Left ventricle myocardium inferior (tissue), 1 donor: Measurements from ENCODE around the gene WIZ. TPM values are rescaled to one million over a fixed set of nuclear protein-coding genes. Genes with fewer than 3 reads are reported as not detected.

ENCODE experiments used
- DNase-seq: peaks from one replicate; pipeline ENCODE4 v3.0.0-alpha.2; 2020
- H3K27ac ChIP-seq: fragments of 200-600 bp; replicated peaks from 2 replicates; pipeline ENCODE4 v1.8.0; 2021
- H3K27me3 ChIP-seq: fragments of 200-600 bp; 2 replicates; pipeline ENCODE4 v1.8.0; 2021; ENCODE audit warnings: low read depth
- H3K36me3 ChIP-seq: fragments of 200-600 bp; 2 replicates; pipeline ENCODE4 v1.8.0; 2021
- H3K4me1 ChIP-seq: fragments of 200-600 bp; 2 replicates; pipeline ENCODE4 v1.8.0; 2021
- H3K4me3 ChIP-seq: fragments of 200-600 bp; 2 replicates; pipeline ENCODE4 v1.8.0; 2021; ENCODE audit warnings: mild to moderate bottlenecking, moderate library complexity
- H3K9me3 ChIP-seq: fragments of 200-600 bp; replicated peaks from 2 replicates; pipeline ENCODE4 v1.8.0; 2021
- CTCF ChIP-seq: fragments of 200-600 bp; IDR thresholded peaks from 2 replicates; pipeline ENCODE4 v1.8.0; 2021; ENCODE audit warnings: antibody characterized with exemption, mild to moderate bottlenecking, borderline replicate concordance
- intact Hi-C: fragments of 100-400 bp; cut with micrococcal nuclease; formaldehyde crosslinking; loops from one replicate; pipeline ENCODE4 v1.11.0; 2022
- total RNA-seq: library from RNA; stranded (reverse); fragmentation: NEBNext Ultra II Directional; extraction: Animal tissue kit (Norgen Biotek cat#: 25700); gene quantifications from one replicate; pipeline ENCODE4 v1.2.1, GENCODE V29; 2021
- donor health status: DM: no; HTN: yes; CAD: no; lungs with severe emphysema.

Gene WIZ
- total RNA-seq, 1 donor from 2014 or later = 25.3 TPM

GRCh38 chr19:15402411-15403150, 47.2 kb downstream of the WIZ start:
- Histone ChIP-seq H3K27me3 (no peaks in the 10 kb centered on the region), H3K9me3 (no peaks in the 10 kb centered on the region), H3K27ac (peak overlapping the region; percentile 80), H3K4me3 (peak overlapping the region; percentile 36), H3K36me3 (peaks cover 47% of the 10 kb centered on the region), H3K4me1 (peaks cover 88% of the 10 kb centered on the region)
- TF ChIP-seq CTCF = no peak
- peak; percentile 49 for DNase-seq
- intact Hi-C loops = no loop called here

- peaks cover 84% of the 10 kb centered on the region for H3K4me1 ChIP-seq
- intact Hi-C loops = no loop called here
- no peaks in the 10 kb centered on the region for H3K27me3 ChIP-seq
- peaks cover 59% of the 10 kb centered on the region for H3K36me3 ChIP-seq
- H3K4me3 ChIP-seq = no peak overlapping the region
- H3K27ac ChIP-seq = peak overlapping the region; percentile 80
- no peak for TF ChIP-seq CTCF
- no peaks in the 10 kb centered on the region for H3K9me3 ChIP-seq
- DNase-seq = no peak
These were observed 48.4 kb downstream of the WIZ start for GRCh38 chr19:15401397-15401710.

- no peak for TF ChIP-seq CTCF
- H3K27ac ChIP-seq = peak overlapping the region; percentile 80
- no peak for DNase-seq
- no peaks in the 10 kb centered on the region for H3K9me3 ChIP-seq
- H3K4me1 ChIP-seq = peaks cover 79% of the 10 kb centered on the region
- H3K36me3 ChIP-seq = peaks cover 64% of the 10 kb centered on the region
- H3K4me3 ChIP-seq = no peak overlapping the region
- intact Hi-C loops = no loop called here
- no peaks in the 10 kb centered on the region for H3K27me3 ChIP-seq
These were observed 49.0 kb downstream of the WIZ start for GRCh38 chr19:15400521-15401396.

- H3K36me3 ChIP-seq = peaks cover 73% of the 10 kb centered on the region
- H3K27me3 ChIP-seq = no peaks in the 10 kb centered on the region
- no peak for TF ChIP-seq CTCF
- peaks cover 68% of the 10 kb centered on the region for H3K4me1 ChIP-seq
- H3K4me3 ChIP-seq = no peak overlapping the region
- no peak overlapping the region for H3K27ac ChIP-seq
- no peak for DNase-seq
- intact Hi-C loops = no loop called here
- no peaks in the 10 kb centered on the region for H3K9me3 ChIP-seq
These were observed 50.1 kb downstream of the WIZ start for GRCh38 chr19:15399635-15400034.

- Histone ChIP-seq H3K4me1 (peaks cover 64% of the 10 kb centered on the region), H3K27ac (no peak overlapping the region), H3K27me3 (no peaks in the 10 kb centered on the region), H3K4me3 (no peak overlapping the region), H3K9me3 (no peaks in the 10 kb centered on the region), H3K36me3 (peaks cover 78% of the 10 kb centered on the region)
- no peak for TF ChIP-seq CTCF
- DNase-seq = no peak
- intact Hi-C loops = no loop called here
These were observed 50.6 kb downstream of the WIZ start for GRCh38 chr19:15399234-15399515.
